ENCODE measurements around the gene LRRC59. TPM values are rescaled to one million over a fixed set of nuclear protein-coding genes. Genes with fewer than 3 reads are reported as not detected.

Gene LRRC59
- total and polyA plus RNA-seq, 2 of the 4 experiments (the other 2 are of a cell fraction), result 139 to 233 TPM

- Histone ChIP-seq H3K36me3 (ENCODE audit: control insufficient read depth, insufficient read depth, low read length) (peaks cover 57% of the 10 kb centered on the region), H3K9me1 (ENCODE audit: insufficient read depth, low read length) (peaks cover 6% of the 10 kb centered on the region; the same call in 1 of the 2 replicates), H4K91ac (ENCODE audit: insufficient read depth, low read depth, low read length) (no peak overlapping the region), H3K4me2 (ENCODE audit: low read depth, low read length) (no peak overlapping the region), H2AFZ (replicated peaks; ENCODE audit: low read length, poor library complexity) (no peak overlapping the region), H4K20me1 (ENCODE audit: insufficient read depth, low read length) (peaks cover 11% of the 10 kb centered on the region; the same call in 1 of the 2 replicates), H2BK120ac (ENCODE audit: low read depth, low read length) (no peak overlapping the region), H3K9ac (ENCODE audit: low read depth, low read length) (no peak overlapping the region), H3K27ac (ENCODE audit: insufficient read depth, low read length) (no peak overlapping the region), H3K56ac (ENCODE audit: extremely low read depth, insufficient read depth, low read length) (no peak overlapping the region), H4K8ac (ENCODE audit: low read depth in 2 of 2, low read length in 2 of 2) (no peak overlapping the region), H3K4me3 (ENCODE audit: insufficient read depth, low read depth, low read length) (no peak overlapping the region), H3K9me3 (ENCODE audit: control insufficient read depth, insufficient read depth, low read length) (no peaks in the 10 kb centered on the region), H3K23ac (ENCODE audit: low read depth, low read length) (no peak overlapping the region), H2AK9ac (replicated peaks; ENCODE audit: low read depth, low read length, poor library complexity) (no peak overlapping the region), H3K18ac (ENCODE audit: low read depth, low read length) (no peak overlapping the region), H3K14ac (replicated peaks; ENCODE audit: low read depth, low read length) (no peak overlapping the region), H2AK5ac (ENCODE audit: low read depth, low read length) (no peak overlapping the region), H2BK5ac (ENCODE audit: low read depth, low read length, poor library complexity, severe bottlenecking) (no peak overlapping the region), H3K27me3 (ENCODE audit: control insufficient read depth, insufficient read depth, low read length) (no peaks in the 10 kb centered on the region), H2BK15ac (ENCODE audit: low read depth, low read length) (no peak overlapping the region), H2BK20ac (ENCODE audit: low read depth, low read length) (no peak overlapping the region), H3K4ac (ENCODE audit: low read depth, low read length) (no peak overlapping the region), H4K5ac (ENCODE audit: low read depth, low read length) (no peak overlapping the region), H3K79me1 (ENCODE audit: low read depth in 1 of 2, low read length in 2 of 2) (peaks cover 3 to 6% of the 10 kb centered on the region in 2 experiments; a peak in 1 of 4 replicates), H3K4me1 (ENCODE audit: control insufficient read depth, insufficient read depth, low read length) (peaks cover 4% of the 10 kb centered on the region)
- dilution Hi-C loops (cut with HindIII; ENCODE audit: low sequenced_read_pairs, unreplicated experiment) (no loop called here), intact Hi-C loops (cut with micrococcal nuclease) (no loop called here), in situ Hi-C loops (cut with MboI; ENCODE audit: low sequenced_read_pairs) (no loop called here)
- 100% methylated on average over 1 of the region's 5 CpGs; no CpG with 5 or more reads in 1 of the 2 experiments for WGBS, 2 experiments (ENCODE audit: extremely low coverage in 2 of 2, insufficient read length in 1 of 2)
- DNase-seq (no peak), ATAC-seq (ENCODE audit: low read depth) (no peak)
- CTCF ChIA-PET, result no interaction called here
- POLR2A ChIA-PET (ENCODE audit: unreplicated experiment), result no interaction called here
- no TSS peak for BruUV-seq (replicated peaks)
- no peak for TF ChIP-seq SMC3 (IDR thresholded peaks at IDR 0.05; ENCODE audit: low read depth, low read length)
- TF ChIP-seq MAFK (IDR thresholded peaks at IDR 0.05; ENCODE audit: low read depth, low read length), result no peak
- TF ChIP-seq RCOR1 (IDR thresholded peaks at IDR 0.05; ENCODE audit: insufficient replicate concordance, low read length), result no peak
- TF ChIP-seq CTCF (conservative IDR thresholded peaks at IDR 0.05; ENCODE audit: low read depth, low read length), result no peak
- TF ChIP-seq RFX5 (IDR thresholded peaks at IDR 0.05; ENCODE audit: low read depth, low read length), result no peak
- TF ChIP-seq CEBPB (IDR thresholded peaks at IDR 0.05; ENCODE audit: low read depth, low read length), result no peak
- no peak for TF ChIP-seq RAD21 (IDR thresholded peaks at IDR 0.05; ENCODE audit: low read length)
- TF ChIP-seq FOS (IDR thresholded peaks at IDR 0.05; ENCODE audit: low read depth, low read length), result no peak
- no peak for TF ChIP-seq ELK1 (IDR thresholded peaks at IDR 0.05; ENCODE audit: borderline replicate concordance, low read depth, low read length)
- no peak for TF ChIP-seq BHLHE40 (IDR thresholded peaks at IDR 0.05; ENCODE audit: low read depth, low read length)
- no peak for TF ChIP-seq USF2 (IDR thresholded peaks at IDR 0.05; ENCODE audit: low read depth, low read length)
- TF ChIP-seq NFE2L2 (IDR thresholded peaks at IDR 0.05; ENCODE audit: low read depth, low read length), result no peak
- TF ChIP-seq CHD1 (IDR thresholded peaks at IDR 0.05; ENCODE audit: low read depth, low read length), result no peak
These were observed 38.2 kb downstream of the LRRC59 start for GRCh38 chr17:50359005-50359699.
